Mesendoderm (in vitro differentiated cells): ENCODE data around the gene CREB5.

ENCODE experiments used
- DNase-seq: peaks from one replicate; pipeline ENCODE4 v3.0.0; 2013
- H2AK5ac ChIP-seq: 2 replicates; pipeline ENCODE4 v1.6.1; 2013; ENCODE audit warnings: low read length, inconsistent platforms
- H2BK120ac ChIP-seq: 2 replicates; pipeline ENCODE4 v1.6.1; 2013; ENCODE audit warnings: low read depth, mild to moderate bottlenecking, low read length, moderate library complexity, mixed read lengths
- H2BK15ac ChIP-seq: replicated peaks from 2 replicates; pipeline ENCODE4 v1.6.1; 2013; ENCODE audit warnings: low read depth, mild to moderate bottlenecking, moderate library complexity
- H2BK5ac ChIP-seq: 2 replicates; pipeline ENCODE4 v1.6.1; 2013; ENCODE audit warnings: low read length, inconsistent platforms
- H3K18ac ChIP-seq: 2 replicates; pipeline ENCODE4 v1.6.1; 2013; ENCODE audit warnings: mild to moderate bottlenecking, low read length, mixed read lengths
- H3K23ac ChIP-seq: one replicate; pipeline ENCODE4 v1.6.1; 2013; ENCODE audit warnings: low read length
- H3K27ac ChIP-seq: 2 replicates; pipeline ENCODE4 v1.5.1; 2013; ENCODE audit warnings: low read depth, mild to moderate bottlenecking, inconsistent platforms, low read length, moderate library complexity
- H3K27me3 ChIP-seq: 2 replicates; pipeline ENCODE4 v1.6.1; 2013; ENCODE audit warnings: low read length, control low read depth, mild to moderate bottlenecking, inconsistent platforms; ENCODE audit not compliant: insufficient read depth, poor library complexity
- H3K36me3 ChIP-seq: 2 replicates; pipeline ENCODE4 v1.6.1; 2013; ENCODE audit warnings: low read length, inconsistent platforms; ENCODE audit not compliant: control insufficient read depth, insufficient read depth
- H3K4ac ChIP-seq: one replicate; pipeline ENCODE4 v1.6.1; 2013; ENCODE audit warnings: low read depth, mild to moderate bottlenecking, low read length, moderate library complexity
- H3K4me1 ChIP-seq: 2 replicates; pipeline ENCODE4 v1.6.1; 2013; ENCODE audit warnings: low read depth, low read length, inconsistent platforms; ENCODE audit not compliant: control insufficient read depth
- H3K4me2 ChIP-seq: 2 replicates; pipeline ENCODE4 v1.6.1; 2013; ENCODE audit warnings: low read length
- H3K4me3 ChIP-seq: 2 replicates; pipeline ENCODE4 v1.5.1; 2013; ENCODE audit warnings: mild to moderate bottlenecking, low read length
- H3K56ac ChIP-seq: one replicate; pipeline ENCODE4 v1.6.1; 2013; ENCODE audit warnings: low read length
- H3K79me1 ChIP-seq: 2 replicates; pipeline ENCODE4 v1.6.1; 2013; ENCODE audit warnings: low read length, inconsistent platforms
- H3K79me2 ChIP-seq: 2 replicates; pipeline ENCODE4 v1.6.1; 2013; ENCODE audit warnings: mild to moderate bottlenecking, low read length; ENCODE audit not compliant: control insufficient read depth, insufficient read depth
- H3K9ac ChIP-seq: 2 replicates; pipeline ENCODE4 v1.6.1; 2013; ENCODE audit warnings: low read length, inconsistent platforms
- H4K5ac ChIP-seq: one replicate; pipeline ENCODE4 v1.6.1; 2013; ENCODE audit warnings: low read length
- H4K8ac ChIP-seq: one replicate; pipeline ENCODE4 v1.6.1; 2013; ENCODE audit warnings: low read depth, mild to moderate bottlenecking, control low read depth, low read length, moderate library complexity
- WGBS: extraction: QIAGEN DNeasy Blood & Tissue Kit; methylation state at CpG from one replicate; pipeline ENCODE4 v1.1.7; 2013; ENCODE audit warnings: low lambda C conversion rate, missing lambda C conversion rate; ENCODE audit not compliant: insufficient coverage; ENCODE audit errors: extremely low coverage; 5-methylcytosine and 5-hydroxymethylcytosine counted together

Gene CREB5

DNA sequence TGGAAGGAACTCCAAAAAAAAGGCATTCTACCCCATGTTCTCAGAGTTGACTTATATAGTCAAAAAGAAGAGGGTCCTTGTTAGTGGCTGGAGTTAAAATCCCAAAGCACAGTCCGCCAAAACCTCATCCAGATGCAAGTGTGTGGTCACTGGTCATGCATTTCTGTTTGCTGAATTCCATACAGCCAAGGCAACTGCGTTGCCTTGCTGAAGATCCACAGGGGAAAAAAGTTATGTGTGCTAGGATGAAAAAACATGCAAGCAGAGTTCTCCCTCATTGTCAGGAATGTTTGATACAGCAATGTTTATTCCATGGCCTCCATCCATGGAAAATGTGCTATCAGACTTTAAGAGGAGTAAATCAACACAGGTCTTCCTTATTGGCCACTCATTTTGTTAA is 213.1 kb downstream of the CREB5 start:
- no peak overlapping the region for H3K4me3 ChIP-seq
- H3K18ac ChIP-seq, result no peak overlapping the region
- WGBS, result no CpG with 5 or more reads among the region's 2 CpGs
- no peak overlapping the region for H2BK120ac ChIP-seq
- DNase-seq, result no peak
- no peak overlapping the region for H2AK5ac ChIP-seq
- no peak overlapping the region for H2BK15ac ChIP-seq
- H3K36me3 ChIP-seq, result no peaks in the 10 kb centered on the region
- no peak overlapping the region for H3K56ac ChIP-seq
- H3K4ac ChIP-seq, result no peak overlapping the region
- H3K79me2 ChIP-seq, result no peaks in the 10 kb centered on the region
- H2BK5ac ChIP-seq, result no peak overlapping the region
- no peaks in the 10 kb centered on the region for H3K27me3 ChIP-seq
- H4K5ac ChIP-seq, result no peak overlapping the region
- no peak overlapping the region for H3K9ac ChIP-seq
- no peaks in the 10 kb centered on the region for H3K4me1 ChIP-seq
- no peak overlapping the region for H4K8ac ChIP-seq
- H3K79me1 ChIP-seq, result no peaks in the 10 kb centered on the region
- H3K4me2 ChIP-seq, result no peak overlapping the region
- H3K23ac ChIP-seq, result no peak overlapping the region
- no peak overlapping the region for H3K27ac ChIP-seq

DNA sequence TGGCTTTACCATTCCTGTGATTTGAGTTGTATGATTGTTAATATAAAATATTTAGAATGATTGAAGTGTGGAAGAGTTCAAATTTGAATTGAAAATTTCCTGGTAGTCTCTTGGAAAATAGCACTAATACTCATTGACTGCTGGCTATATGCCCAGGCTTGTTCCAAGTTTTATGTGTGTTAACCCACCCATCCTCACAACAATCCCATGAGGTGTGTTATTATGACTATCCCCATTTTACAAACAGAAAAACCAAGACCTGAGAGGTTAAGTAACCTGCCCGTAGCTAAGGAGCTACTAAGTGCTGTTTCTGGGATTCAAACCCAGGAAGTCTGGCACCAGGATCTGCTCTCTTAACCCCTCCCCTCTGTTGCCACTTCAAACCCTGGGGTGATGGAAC is 213.9 kb downstream of the CREB5 start:
- no peak overlapping the region for H3K18ac ChIP-seq
- WGBS, result no CpG with 5 or more reads among the region's 1 CpG

DNA sequence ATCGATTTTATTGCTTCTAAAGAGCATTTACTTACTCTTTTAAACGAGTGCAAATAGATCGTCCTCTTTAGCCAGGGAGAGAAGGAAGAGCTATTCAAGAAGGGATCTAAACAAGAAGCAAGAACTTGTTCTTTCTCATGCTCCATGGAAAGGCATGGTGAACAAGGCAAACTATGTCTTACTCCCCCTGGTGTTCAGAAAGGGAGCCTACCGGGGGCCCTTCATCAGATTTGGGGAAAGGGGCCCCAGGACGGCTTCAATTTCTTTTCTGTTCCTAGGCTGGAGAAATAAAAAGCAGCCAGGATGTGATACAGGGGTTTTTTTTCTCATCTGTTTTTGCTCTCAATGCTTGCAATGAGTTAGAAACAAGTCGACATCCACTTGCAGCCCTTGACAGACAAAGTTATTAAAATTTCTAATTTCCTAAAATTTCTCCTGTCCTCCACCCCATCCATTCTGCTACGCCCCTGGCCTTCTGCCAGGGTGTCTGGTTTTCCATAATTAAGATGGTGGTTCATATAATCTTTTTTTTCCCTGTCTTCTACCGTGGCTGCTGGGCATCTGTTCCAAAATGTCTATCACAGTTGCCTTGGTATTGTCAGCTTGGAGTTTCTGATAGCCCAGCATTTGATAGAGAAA is 214.4 kb downstream of the CREB5 start:
- H3K18ac ChIP-seq, result no peak overlapping the region
- no peak overlapping the region for H3K23ac ChIP-seq
- H3K79me2 ChIP-seq, result no peaks in the 10 kb centered on the region
- no peak overlapping the region for H3K56ac ChIP-seq
- no peak overlapping the region for H3K4ac ChIP-seq
- H3K4me3 ChIP-seq, result no peak overlapping the region
- H4K5ac ChIP-seq, result no peak overlapping the region
- no peaks in the 10 kb centered on the region for H3K27me3 ChIP-seq
- H2BK15ac ChIP-seq, result no peak overlapping the region
- peak; percentile 72 for DNase-seq
- H2BK5ac ChIP-seq, result no peak overlapping the region
- H4K8ac ChIP-seq, result no peak overlapping the region
- no CpG with 5 or more reads among the region's 8 CpGs for WGBS
- H3K9ac ChIP-seq, result no peak overlapping the region
- no peak overlapping the region for H3K4me2 ChIP-seq
- no peak overlapping the region for H3K27ac ChIP-seq
- H3K79me1 ChIP-seq, result no peaks in the 10 kb centered on the region
- no peak overlapping the region for H2BK120ac ChIP-seq
- no peaks in the 10 kb centered on the region for H3K4me1 ChIP-seq
- no peaks in the 10 kb centered on the region for H3K36me3 ChIP-seq
- no peak overlapping the region for H2AK5ac ChIP-seq

More for the DNA sequence above, 213.9 kb downstream of the CREB5 start:
- Histone ChIP-seq H4K8ac (no peak overlapping the region), H2BK15ac (no peak overlapping the region), H3K4me2 (no peak overlapping the region), H3K56ac (no peak overlapping the region), H3K36me3 (no peaks in the 10 kb centered on the region), H2BK5ac (no peak overlapping the region), H3K27me3 (no peaks in the 10 kb centered on the region), H2AK5ac (no peak overlapping the region), H4K5ac (no peak overlapping the region), H3K4me3 (no peak overlapping the region), H3K23ac (no peak overlapping the region), H3K79me2 (no peaks in the 10 kb centered on the region), H3K9ac (no peak overlapping the region), H3K4me1 (no peaks in the 10 kb centered on the region), H2BK120ac (no peak overlapping the region), H3K4ac (no peak overlapping the region), H3K79me1 (no peaks in the 10 kb centered on the region), H3K27ac (no peak overlapping the region)
- no peak for DNase-seq

DNA sequence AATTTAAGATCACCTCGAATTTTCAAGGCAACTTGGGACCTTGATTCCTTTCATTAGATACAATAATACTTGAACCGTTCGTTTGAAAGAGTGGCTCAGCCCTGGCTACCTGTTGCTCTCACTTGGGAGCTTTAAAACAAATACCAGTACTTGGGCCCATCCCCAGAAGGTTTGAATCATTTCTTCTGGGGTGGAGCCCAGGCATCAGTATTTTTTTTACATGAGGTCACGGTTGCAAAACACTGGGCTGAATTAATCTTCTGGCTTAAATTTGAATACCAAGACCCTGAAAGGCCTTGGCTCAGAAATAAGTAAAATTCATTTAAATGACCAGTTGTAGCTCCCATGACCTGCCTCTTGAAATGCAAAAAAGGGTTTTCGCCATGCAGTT is 214.9 kb downstream of the CREB5 start:
- no peaks in the 10 kb centered on the region for H3K36me3 ChIP-seq
- no peaks in the 10 kb centered on the region for H3K27me3 ChIP-seq
- H2AK5ac ChIP-seq, result no peak overlapping the region
- H2BK15ac ChIP-seq, result no peak overlapping the region
- no peak overlapping the region for H3K23ac ChIP-seq
- no peak overlapping the region for H3K4me3 ChIP-seq
- no CpG with 5 or more reads among the region's 5 CpGs for WGBS
- no peaks in the 10 kb centered on the region for H3K4me1 ChIP-seq
- no peak overlapping the region for H3K27ac ChIP-seq
- H3K79me1 ChIP-seq, result no peaks in the 10 kb centered on the region
- DNase-seq, result no peak
- no peaks in the 10 kb centered on the region for H3K79me2 ChIP-seq
- no peak overlapping the region for H4K5ac ChIP-seq
- no peak overlapping the region for H2BK5ac ChIP-seq
- H3K4me2 ChIP-seq, result no peak overlapping the region
- H2BK120ac ChIP-seq, result no peak overlapping the region
- H3K9ac ChIP-seq, result no peak overlapping the region
- no peak overlapping the region for H3K18ac ChIP-seq
- no peak overlapping the region for H4K8ac ChIP-seq
- H3K4ac ChIP-seq, result no peak overlapping the region
- H3K56ac ChIP-seq, result no peak overlapping the region

DNA sequence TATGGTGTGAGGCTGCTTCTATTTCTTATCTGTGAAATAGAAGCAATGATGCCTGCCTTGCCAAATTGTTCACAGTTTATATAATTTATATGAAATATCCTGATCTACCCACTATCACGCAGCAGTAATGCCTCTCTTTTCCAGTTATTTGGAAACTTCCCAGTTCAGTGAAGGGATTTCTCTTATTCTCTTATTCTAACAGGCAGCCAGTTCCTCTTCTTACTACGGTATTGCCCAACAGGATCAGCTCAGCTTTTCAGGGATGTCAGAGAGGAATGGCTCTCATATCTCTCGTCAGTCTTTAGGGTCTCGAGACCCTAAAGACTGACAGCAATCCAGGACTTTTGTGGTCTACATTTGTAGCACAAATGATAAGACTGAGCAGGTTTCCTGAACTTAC is 215.6 kb downstream of the CREB5 start:
- Histone ChIP-seq H3K4me2 (no peak overlapping the region), H3K27me3 (no peaks in the 10 kb centered on the region), H3K79me1 (no peaks in the 10 kb centered on the region), H2BK5ac (no peak overlapping the region), H2BK120ac (no peak overlapping the region), H3K23ac (no peak overlapping the region), H3K4ac (no peak overlapping the region), H3K56ac (no peak overlapping the region), H3K4me3 (no peak overlapping the region), H4K5ac (no peak overlapping the region), H4K8ac (no peak overlapping the region), H3K27ac (no peak overlapping the region), H3K18ac (no peak overlapping the region), H2BK15ac (no peak overlapping the region), H2AK5ac (no peak overlapping the region), H3K79me2 (no peaks in the 10 kb centered on the region), H3K36me3 (no peaks in the 10 kb centered on the region), H3K4me1 (no peaks in the 10 kb centered on the region), H3K9ac (no peak overlapping the region)
- no CpG with 5 or more reads among the region's 4 CpGs for whole genome bisulfite sequencing
- no peak for DNase-seq

DNA sequence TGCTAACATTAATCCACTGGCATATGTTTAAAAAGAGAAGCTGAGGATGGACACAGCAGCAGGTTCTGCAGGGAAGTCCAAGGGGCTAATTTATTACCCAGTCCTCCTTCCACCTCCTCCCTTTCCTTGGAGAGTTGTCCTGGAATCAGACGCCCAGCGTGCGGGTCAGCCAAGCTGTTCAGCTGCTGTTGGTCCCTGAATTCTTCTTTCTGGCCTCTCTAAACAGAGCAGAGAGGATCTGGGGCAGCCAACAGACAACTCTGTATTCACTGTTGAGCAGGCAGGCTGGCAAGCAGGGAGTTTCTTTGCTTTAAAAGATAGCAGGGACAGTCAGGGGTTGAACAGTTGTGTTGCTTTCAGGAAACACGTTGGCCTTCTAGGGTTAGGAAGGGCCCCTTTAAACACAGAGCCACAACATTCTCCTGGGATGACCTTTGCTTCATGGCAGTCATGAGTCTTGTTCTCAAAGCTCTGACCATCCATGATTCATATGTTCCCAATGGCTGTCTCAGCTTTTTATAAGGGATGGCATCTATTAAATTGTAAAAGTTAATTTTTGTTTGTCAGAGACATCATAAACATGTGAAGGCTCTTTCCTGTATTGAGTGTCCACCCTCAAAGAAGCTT is 217.0 kb downstream of the CREB5 start:
- Histone ChIP-seq H3K79me2 (no peaks in the 10 kb centered on the region), H2BK120ac (no peak overlapping the region), H4K8ac (no peak overlapping the region), H2AK5ac (no peak overlapping the region), H2BK15ac (no peak overlapping the region), H4K5ac (no peak overlapping the region), H3K27me3 (no peaks in the 10 kb centered on the region), H3K23ac (no peak overlapping the region), H3K4me2 (no peak overlapping the region), H3K9ac (no peak overlapping the region), H3K27ac (no peak overlapping the region), H3K36me3 (no peaks in the 10 kb centered on the region), H3K4me3 (no peak overlapping the region), H3K4ac (no peak overlapping the region), H3K56ac (no peak overlapping the region), H3K18ac (no peak overlapping the region), H3K79me1 (no peaks in the 10 kb centered on the region), H3K4me1 (no peaks in the 10 kb centered on the region), H2BK5ac (no peak overlapping the region)
- DNase-seq, result no peak
- WGBS, result no CpG with 5 or more reads among the region's 4 CpGs
